ENCODE results near the gene NAA40.

Gene NAA40

DNA sequence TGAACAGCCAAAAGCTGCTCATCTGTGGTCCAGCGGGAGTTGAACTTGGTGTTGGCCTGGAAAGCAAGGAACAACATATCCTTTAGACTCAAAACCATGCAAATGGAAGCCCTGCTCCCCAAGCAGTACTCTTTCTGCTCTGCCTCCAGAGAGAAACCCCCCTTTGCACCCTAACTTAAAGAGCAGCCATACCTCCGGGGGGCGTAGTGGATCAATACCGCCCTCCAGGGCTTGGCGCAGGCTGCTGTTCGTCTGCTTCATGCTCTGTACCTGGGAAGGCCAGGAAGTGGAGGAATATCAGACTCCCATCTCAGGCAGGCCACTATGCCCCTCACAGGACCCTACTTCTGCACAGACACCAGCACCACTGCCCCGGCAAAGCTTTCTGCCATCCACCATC is 26.1 kb upstream of the NAA40 start:
- no peak for DNase-seq (ENCODE audit: low read depth in 4 of 4, low spot score in 1 of 4)

DNA sequence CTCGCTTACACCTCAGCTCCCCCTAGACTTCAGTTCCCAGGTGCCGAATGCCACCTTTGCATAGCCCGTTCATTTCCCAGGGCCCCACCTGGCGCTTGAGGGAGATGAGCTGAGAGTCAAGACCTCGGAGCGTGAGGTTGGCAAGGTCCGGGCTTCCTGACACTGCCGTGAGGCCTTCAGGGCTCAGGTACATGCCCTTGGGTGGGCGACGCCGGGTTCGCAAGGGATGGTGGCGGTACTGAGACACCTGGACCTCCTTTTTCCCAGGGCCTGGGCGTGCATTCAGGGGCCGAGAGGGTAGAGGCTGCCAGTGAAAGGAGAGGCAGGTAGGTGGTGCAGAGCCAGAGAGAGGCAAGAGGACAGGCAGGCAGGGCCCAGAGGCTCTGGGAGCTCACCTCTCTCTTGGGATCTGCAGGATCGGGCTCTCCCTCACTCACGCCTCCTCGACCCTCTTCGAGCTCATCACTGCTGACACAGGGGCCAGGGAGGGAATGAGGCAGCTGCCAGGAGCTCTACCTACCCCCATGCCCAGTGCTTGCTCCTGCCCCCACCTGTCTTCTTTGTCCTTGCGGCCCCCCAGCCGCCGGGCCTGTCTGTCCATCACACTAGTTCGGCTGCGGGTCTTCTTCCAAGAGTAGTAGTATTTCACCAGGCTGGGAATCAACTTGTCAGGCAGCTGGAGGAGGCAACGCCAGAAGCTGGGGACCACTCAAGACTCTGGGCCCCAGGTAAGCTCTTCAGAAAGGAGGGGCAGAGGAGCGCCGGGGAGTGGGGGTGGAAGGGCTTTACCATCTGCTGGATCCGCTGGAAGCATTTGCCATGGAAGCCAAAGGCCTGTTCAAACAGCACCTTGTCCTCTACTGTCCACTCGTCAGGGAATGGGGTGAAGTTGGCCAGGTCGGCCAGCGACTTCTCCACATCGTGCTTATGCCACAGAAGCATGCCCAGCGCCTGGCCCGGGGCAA is 24.7 kb upstream of the NAA40 start:
- no peak for DNase-seq (ENCODE audit: low read depth in 4 of 4, low spot score in 1 of 4)

DNA sequence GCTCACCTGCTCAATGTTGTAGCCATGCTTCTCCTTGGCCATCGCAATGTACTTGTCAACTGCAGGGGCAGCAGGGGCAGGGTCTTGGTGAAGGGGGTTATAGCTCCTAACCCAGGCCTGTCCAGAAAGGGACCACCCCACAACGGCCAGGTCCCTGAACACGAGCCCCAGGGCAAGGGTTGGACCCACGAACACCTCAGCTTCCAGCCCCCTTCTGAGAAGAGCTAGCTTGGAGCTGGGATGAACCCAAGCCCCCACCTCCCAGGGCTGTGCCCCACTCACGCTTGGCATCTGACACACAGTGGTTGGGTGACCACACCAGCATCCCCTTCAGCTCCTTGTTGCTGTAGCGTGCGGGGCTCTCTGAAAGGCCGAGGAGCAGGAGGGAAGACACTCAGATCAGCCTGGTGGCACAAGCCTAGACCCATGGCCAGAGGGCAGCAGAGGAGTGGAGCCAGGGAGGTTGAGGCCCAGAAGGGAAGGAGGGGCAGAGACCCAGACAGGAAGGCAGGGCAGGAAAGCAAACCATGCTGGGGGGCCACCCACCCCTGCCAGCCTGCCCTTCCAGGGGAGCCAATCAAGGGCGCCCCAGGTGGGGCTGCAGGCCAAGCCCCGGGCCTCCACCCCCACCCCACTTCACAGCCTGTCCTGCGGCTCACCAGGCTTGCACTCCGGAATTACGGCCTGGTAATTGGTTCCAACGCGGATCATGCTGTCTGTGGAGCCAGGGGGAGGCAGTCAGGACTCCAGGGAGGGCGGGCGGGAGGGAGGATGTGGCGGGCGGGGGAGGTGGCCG is 23.7 kb upstream of the NAA40 start:
- DNase-seq (ENCODE audit: low read depth in 4 of 4, low spot score in 1 of 4) = no peak

GRCh38 chr11:63915961-63916836 is 22.6 kb upstream of the NAA40 start:
- no peak for DNase-seq (ENCODE audit: low read depth in 4 of 4, low spot score in 1 of 4)

- DNase-seq (ENCODE audit: low read depth in 4 of 4, low spot score in 1 of 4) = peak in 3 of 4 experiments; percentile 34 to 63 (median 49)
These were observed 21.7 kb upstream of the NAA40 start, which contains the start of gene RCOR2 for GRCh38 chr11:63916837-63917691. TSS of gene RCOR2 (minus strand) at chr11:63917164. CDS start at chr11:63916456, 708 bp downstream.

DNA sequence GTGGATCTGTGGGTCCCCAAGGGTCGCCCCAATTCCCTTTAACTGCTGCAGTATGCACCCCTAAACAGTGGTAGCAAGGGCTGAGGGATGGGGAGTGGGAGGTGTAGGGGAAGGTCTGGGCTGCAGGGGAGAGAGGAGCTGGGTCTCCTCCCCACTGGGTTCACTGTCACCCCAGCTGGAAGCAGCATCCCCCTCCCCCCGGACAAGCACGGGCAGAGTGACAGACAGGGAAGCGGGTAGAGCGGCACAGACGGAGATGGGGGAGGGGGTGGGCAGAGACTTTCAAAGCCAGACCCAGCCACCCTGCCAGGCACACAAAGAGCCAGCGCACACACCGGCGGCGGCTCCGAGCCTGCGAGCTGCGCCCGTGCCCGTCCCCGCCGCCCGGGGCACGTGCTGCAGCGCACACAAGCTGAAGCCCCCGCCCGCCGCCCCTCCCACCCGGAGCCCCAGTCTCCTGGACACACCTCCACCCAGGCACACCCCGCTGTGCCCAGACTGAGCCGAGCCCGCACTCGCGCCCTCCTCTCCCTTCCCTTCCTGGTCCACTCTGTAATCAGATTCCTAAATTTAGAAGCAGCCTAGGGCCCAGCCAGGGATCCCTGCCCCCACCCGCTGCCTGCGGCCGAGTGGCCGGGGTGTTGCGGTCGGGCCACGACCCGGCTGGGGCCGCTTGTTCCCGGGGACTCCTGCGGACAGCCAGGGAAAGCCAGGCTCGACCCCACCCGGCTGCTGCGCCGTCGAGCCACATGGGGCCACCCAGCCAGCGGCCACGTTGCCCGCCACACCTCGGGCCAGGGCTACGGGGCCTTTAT is 20.9 kb upstream of the NAA40 start:
- DNase-seq (ENCODE audit: low read depth in 4 of 4, low spot score in 1 of 4) = no peak

DNA sequence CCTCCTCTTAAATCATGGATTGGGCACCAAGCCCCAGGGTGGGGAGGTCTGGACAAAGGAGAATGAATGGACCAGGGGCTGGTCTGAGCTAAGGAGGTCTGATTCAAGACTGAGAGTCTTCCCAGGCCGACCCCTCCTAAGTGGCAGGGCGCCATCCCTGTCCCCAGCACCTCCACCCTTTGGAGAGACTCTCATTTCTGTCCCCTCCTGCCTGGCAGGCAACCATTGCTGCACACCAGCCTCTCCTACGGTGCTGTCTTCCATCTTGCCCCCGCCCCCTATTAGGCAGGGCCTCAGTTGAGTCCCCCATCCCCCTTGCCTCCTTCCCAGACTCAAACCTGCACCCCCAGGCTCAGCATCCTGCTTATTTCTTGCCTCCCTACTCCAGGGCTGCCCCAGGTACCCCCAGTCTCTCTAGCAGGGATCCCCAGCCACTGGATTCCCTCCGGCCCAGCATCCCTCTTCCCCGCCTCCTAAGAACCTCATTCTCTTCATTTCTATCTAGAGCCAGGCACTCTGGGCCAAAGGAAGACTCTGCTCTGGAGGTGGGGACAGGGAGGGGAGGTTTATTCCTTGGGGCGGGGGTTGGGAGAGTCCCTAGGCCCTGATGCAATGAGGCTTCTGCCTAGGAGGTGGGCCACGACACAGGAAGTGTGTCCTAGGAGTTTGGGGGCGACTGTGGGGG is 20.2 kb upstream of the NAA40 start:
- no peak for DNase-seq (ENCODE audit: low read depth in 4 of 4, low spot score in 1 of 4)

- no peak for DNase-seq (ENCODE audit: low read depth in 4 of 4, low spot score in 1 of 4)
These were observed 19.3 kb upstream of the NAA40 start for GRCh38 chr11:63919267-63920125.

GRCh38 chr11:63920126-63920938 is 18.5 kb upstream of the NAA40 start:
- DNase-seq (ENCODE audit: low read depth in 4 of 4, low spot score in 1 of 4) = no peak

GRCh38 chr11:63920939-63921417 is 17.8 kb upstream of the NAA40 start:
- no peak for DNase-seq (ENCODE audit: low read depth in 4 of 4, low spot score in 1 of 4)

DNA sequence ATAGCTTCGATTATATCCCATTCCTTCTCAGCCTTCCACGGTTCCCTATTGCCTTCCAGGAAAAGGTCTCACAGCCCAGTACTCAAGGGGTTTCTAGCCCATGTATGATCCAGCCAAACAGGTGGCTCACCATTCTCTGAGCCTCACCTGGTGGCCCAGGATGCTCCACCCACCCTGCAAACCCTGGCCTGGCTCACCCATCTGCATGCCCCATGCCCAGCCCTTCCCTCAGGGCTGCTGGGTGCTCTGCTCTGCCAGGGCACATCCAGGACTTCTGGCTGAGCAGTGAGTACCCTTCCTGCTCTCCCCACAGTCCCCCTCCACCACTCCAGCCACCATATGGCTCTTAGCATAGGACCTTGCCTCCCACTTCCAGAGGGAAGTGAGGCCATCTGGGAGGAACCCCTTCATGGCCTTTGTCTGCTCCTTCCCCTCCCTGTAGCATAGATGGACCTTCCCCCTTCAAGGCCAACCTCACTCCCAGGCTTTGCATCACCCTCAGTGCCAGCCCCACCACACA is 16.1 kb upstream of the NAA40 start:
- no peak for DNase-seq (ENCODE audit: low read depth in 4 of 4, low spot score in 1 of 4)

DNA sequence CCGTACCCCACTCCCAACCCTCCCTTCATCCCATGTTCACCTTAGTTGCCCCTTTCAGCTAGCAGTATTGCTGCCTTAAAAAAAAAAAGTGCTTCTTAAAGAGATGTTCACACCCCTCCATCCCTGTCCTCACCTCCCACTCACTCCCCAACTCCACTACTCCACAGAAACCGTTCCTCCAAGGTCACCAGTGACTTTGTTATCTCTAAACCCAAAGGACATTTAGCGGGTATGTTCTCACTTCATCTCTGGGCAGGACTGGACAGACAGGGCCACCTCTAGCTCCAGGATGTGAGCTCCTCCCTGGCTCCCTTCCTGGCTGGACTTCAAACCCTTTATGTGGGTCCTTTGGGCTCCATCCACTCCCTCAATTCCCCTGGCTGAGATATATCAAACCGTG is 15.5 kb upstream of the NAA40 start:
- no peak for DNase-seq (ENCODE audit: low read depth in 4 of 4, low spot score in 1 of 4)

DNA sequence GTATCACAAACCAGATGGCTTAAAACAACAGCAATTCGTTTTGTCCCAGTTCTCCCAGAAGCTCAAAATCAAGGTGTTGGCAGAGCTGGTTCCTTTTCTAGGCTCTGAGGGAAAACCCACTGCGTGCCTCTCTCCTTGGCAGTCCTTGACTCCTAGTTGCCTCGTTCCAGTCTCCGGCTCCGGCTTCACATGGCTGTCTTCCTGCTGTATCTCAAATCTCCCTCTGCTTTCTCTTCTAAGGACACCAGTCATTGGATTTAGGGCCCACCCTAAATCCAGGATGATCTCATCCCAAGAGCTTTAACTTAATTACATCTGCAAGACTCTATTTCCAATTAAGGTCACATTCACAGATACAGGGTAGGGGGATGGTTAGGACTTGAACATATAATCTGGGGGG is 9.2 kb upstream of the NAA40 start:
- no peak for DNase-seq (ENCODE audit: low read depth in 4 of 4, low spot score in 1 of 4)

- no peak for DNase-seq (ENCODE audit: low read depth in 4 of 4, low spot score in 1 of 4)
These were observed 7.8 kb upstream of the NAA40 start for GRCh38 chr11:63931045-63931444.

DNA sequence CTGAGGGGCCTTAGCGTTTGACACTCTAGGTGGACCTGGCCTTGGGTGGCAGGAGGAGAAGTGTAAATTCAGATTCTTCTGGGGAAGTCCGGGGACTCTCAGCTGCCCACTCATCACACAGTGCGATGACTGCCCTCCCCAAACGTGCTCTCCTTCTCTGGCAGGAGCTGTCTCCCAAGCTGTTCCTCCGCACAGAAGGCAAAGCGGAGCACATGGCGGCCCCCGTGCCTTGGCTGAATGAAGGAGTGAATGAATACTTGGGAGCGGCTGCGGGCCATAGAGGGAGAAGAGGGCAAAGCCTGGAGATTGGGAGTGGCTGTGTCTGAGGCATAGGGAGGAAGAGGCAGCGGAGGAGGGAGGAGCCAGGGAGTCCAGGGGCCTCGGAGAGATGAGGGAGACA is 6.9 kb upstream of the NAA40 start:
- no peak for DNase-seq (ENCODE audit: low read depth in 4 of 4, low spot score in 1 of 4)

GRCh38 chr11:63933459-63933858 is 5.3 kb upstream of the NAA40 start:
- DNase-seq (ENCODE audit: low read depth in 4 of 4, low spot score in 1 of 4) = no peak

All from stimulated activated CD4-positive, alpha-beta T cell treated with anti-CD3 and anti-CD28 coated beads, Interleukin-1b, Interleukin-23, amount 100 ng/mL, for 24 hours (primary cell).